Heart right ventricle (tissue), 16 donors: ENCODE measurements around the gene OR6T1. TPM values are rescaled to one million over a fixed set of nuclear protein-coding genes. Genes with fewer than 3 reads are reported as not detected.

Experiments used
- ATAC-seq, 8 donors: fragments of 200-7000 bp; cut with Tn5 transposase; one replicate each; pipeline ENCODE4 v1.9.1; 2020; ENCODE audit warnings: mild to moderate bottlenecking in 8 of 8, moderate library complexity in 8 of 8, moderate number of reproducible peaks in 1 of 8
- DNase-seq, 2 donors: peaks; one replicate each; pipeline ENCODE4 v3.0.0-alpha.2; 2020
- H3K27ac ChIP-seq, 10 donors: fragments of 200-600 bp; sonication (generic) in 2 of 10; one replicate each; pipeline versions ENCODE4 v1.5.0 to v1.8.0; 2020 to 2022; ENCODE audit warnings: mild to moderate bottlenecking in 3 of 10
- H3K27me3 ChIP-seq, 7 donors: fragments of 200-600 bp; one replicate each; pipeline ENCODE4 v1.8.0; 2021 to 2022; ENCODE audit warnings: mild to moderate bottlenecking in 2 of 7
- H3K36me3 ChIP-seq, 9 donors: fragments of 200-600 bp; sonication (generic) in 1 of 9; one replicate each; pipeline versions ENCODE4 v1.5.0 to v1.8.0; 2020 to 2022; ENCODE audit warnings: mild to moderate bottlenecking in 2 of 9
- H3K4me1 ChIP-seq, 9 donors: fragments of 200-600 bp; sonication (generic) in 1 of 9; one replicate each; pipeline versions ENCODE4 v1.5.0 to v1.8.0; 2020 to 2022; ENCODE audit warnings: mild to moderate bottlenecking in 4 of 9
- H3K4me3 ChIP-seq, 10 donors: fragments of 200-600 bp; sonication (generic) in 2 of 10; one replicate each; pipeline versions ENCODE4 v1.5.0 to v1.8.0; 2020 to 2022; ENCODE audit warnings: mild to moderate bottlenecking in 7 of 10, moderate library complexity in 2 of 10
- H3K9me3 ChIP-seq, 11 donors: fragments of 200-600 bp in 10 of 11; sonication (generic) in 2 of 11; one replicate each; pipeline versions ENCODE4 v1.5.0 to v1.8.0; 2013 to 2022; ENCODE audit warnings: mild to moderate bottlenecking in 2 of 11, control low read depth in 1 of 11, moderate library complexity in 1 of 11
- CTCF ChIP-seq, 9 donors: fragments of 200-600 bp; sonication (generic) in 2 of 9; IDR thresholded peaks; one replicate each; pipeline versions ENCODE4 v1.5.0 to v1.8.0; 2021 to 2022; ENCODE audit warnings: antibody characterized with exemption in 9 of 9, mild to moderate bottlenecking in 5 of 9, moderate library complexity in 1 of 9
- WGBS, 2 donors: extraction: QIAGEN DNeasy Blood & Tissue Kit; methylation state at CpG; one replicate each; pipeline ENCODE4 v1.1.7; 2013; ENCODE audit warnings: inconsistent platforms in 1 of 2; 5-methylcytosine and 5-hydroxymethylcytosine counted together
- intact Hi-C, 10 donors: fragments of 100-400 bp; cut with DNase I; formaldehyde crosslinking; loops; one replicate each; pipeline versions ENCODE4 v1.11.1 to v1.14.2; 2022
- polyA plus RNA-seq, 2 donors: library from polyadenylated mRNA; stranded (reverse); fragments of 200-250 nt; gene quantifications; one replicate each; pipeline ENCODE4 v1.2.3, GENCODE V29; 2013
- total RNA-seq, 10 donors: library from RNA; stranded (reverse); fragmentation: NEBNext Ultra II Directional in 3 of 10; extraction: Animal tissue kit (Norgen Biotek cat#: 25700) in 3 of 10; gene quantifications; one replicate each; pipeline versions ENCODE4 v1.2.1 to v1.2.4, GENCODE V29; 2021 to 2023
- donor health status: Arrhythmogenic right ventricular cardiomyopathy.
- donor health status: ischemic (EF 13 %, LVEDD 7.1; RV severe dilation, severe dysfunction).
- donor health status: healthy with polysubstance abuse.
- donor health status: DM: no; HTN: yes; CAD: no.
- donor health status: DM: no; HTN: no; CAD: no.
- donor health status: ischemic (EF 25% LVEDD 6.9; RV normal size, moderate dysfunction).
- donor health status: ischemic (EF 25% LVEDD 5.7; RV mildly dilated, moderate dysfunction).
- donor health status: healthy.
- donor health status: DM: yes; HTN: yes; CAD: no.
- donor health status: Ischemic cardiomyopathy.
- donor health status: ischemic (EF 35%, LVEDD 5.7; RV mildly dilated, moderate dysfunction).
- donor health status: nonischemic (EF 11% LVEDD 7.7; RV severe dilation, severe dysfunction).
- donor health status: DM: yes; HTN: yes; CAD: no.
- donor health status: PGD.
- donor health status: ischemic (EF 29% LVEDD 5.4; RV normal size, mild dysfunction).
- donor health status: nonischemic (EF 23%, LVEDD 6.1; RV moderate dilation, normal function).

OR6T1 gene
- total and polyA plus RNA-seq, 12 donors, result not detected

DNA sequence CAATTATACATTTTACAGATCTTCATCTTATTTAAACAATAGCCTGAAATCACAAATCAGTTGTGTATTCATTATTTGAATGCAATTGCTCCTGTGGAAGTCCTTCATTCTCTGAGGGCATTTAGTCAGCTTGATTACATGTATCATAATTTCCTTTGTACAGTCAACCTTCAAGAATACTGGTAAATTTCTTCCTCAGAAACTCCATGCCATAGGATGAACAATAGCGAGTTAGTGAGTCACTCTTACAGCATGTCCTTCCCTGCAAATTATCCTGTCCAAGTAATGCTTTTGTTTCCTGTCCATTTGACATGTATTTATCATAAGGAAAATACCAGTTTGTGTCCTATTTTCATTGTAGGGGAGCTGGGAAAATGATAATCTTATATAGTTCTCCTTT is 30.2 kb upstream of the OR6T1 start:
- H3K4me1 ChIP-seq, result no peaks in the 10 kb centered on the region
- no peak overlapping the region for H3K4me3 ChIP-seq
- ATAC-seq (no peak), DNase-seq (no peak)
- H3K27me3 ChIP-seq, result no peaks in the 10 kb centered on the region
- WGBS, 2 donors, result 49 to 59% methylated on average over 1 of the region's 1 CpG
- no peak for TF ChIP-seq CTCF (IDR thresholded peaks at IDR 0.05)
- no peaks in the 10 kb centered on the region for H3K36me3 ChIP-seq
- H3K27ac ChIP-seq, result no peak overlapping the region
- intact Hi-C loops, result no loop called here
- peaks cover 0 to 12% (median 0%) of the 10 kb centered on the region in 11 donors for H3K9me3 ChIP-seq

GRCh38 chr11:123956752-123957151 is 13.1 kb upstream of the OR6T1 start:
- Histone ChIP-seq H3K9me3 (peaks cover 0 to 22% (median 7%) of the 10 kb centered on the region in 11 donors), H3K27ac (no peak overlapping the region), H3K4me3 (no peak overlapping the region), H3K36me3 (no peaks in the 10 kb centered on the region), H3K27me3 (no peaks in the 10 kb centered on the region), H3K4me1 (no peaks in the 10 kb centered on the region)
- ATAC-seq (no peak), DNase-seq (no peak)
- no peak for TF ChIP-seq CTCF (IDR thresholded peaks at IDR 0.05)
- intact Hi-C loops, result no loop called here

DNA sequence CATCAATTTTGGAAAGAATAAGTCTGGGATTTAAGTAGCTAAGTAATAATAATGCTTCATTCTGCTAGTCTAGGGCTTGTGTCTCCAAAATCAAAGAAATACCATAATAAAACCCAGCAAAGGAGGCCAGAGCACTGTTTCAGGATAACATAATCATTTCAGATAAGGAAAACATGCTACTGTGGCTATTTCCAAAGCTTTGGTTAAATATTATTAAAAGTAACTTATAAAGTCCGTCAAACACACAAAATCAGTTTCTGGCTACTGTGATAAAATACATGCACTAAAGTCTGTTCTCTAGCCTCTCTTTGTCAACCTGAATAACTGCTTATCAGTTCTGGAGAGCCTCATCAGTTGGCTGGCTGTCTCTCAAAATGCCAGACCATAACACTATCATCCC is 1.5 kb upstream of the OR6T1 start:
- intact Hi-C loops, result no loop called here
- H3K4me1 ChIP-seq, result no peaks in the 10 kb centered on the region
- no peaks in the 10 kb centered on the region for H3K36me3 ChIP-seq
- H3K4me3 ChIP-seq, result no peak overlapping the region
- H3K27ac ChIP-seq, result no peak overlapping the region
- H3K9me3 ChIP-seq, result no peaks in the 10 kb centered on the region
- no peak for TF ChIP-seq CTCF (IDR thresholded peaks at IDR 0.05)
- no peak for DNase-seq
- ATAC-seq, result no peak
- WGBS, 2 donors, result 25 to 31% methylated on average over 1 of the region's 1 CpG
- peaks cover 0 to 4% (median 0%) of the 10 kb centered on the region in 7 donors for H3K27me3 ChIP-seq

- WGBS, 2 donors, result 82 to 86% methylated on average over 4 of the region's 4 CpGs
- Histone ChIP-seq H3K4me1 (no peaks in the 10 kb centered on the region), H3K36me3 (no peaks in the 10 kb centered on the region), H3K27ac (no peak overlapping the region), H3K4me3 (no peak overlapping the region), H3K9me3 (no peaks in the 10 kb centered on the region), H3K27me3 (peaks cover 0 to 4% (median 0%) of the 10 kb centered on the region in 7 donors)
- no peak for TF ChIP-seq CTCF (IDR thresholded peaks at IDR 0.05)
- intact Hi-C loops, result no loop called here
- DNase-seq (no peak), ATAC-seq (no peak)
Measured at GRCh38 chr11:123942413-123942812, 1.2 kb downstream of the OR6T1 start.

GRCh38 chr11:123939317-123939716 is 4.3 kb downstream of the OR6T1 start, which contains the start of gene OR4D5:
TSS of gene OR4D5 (plus strand) at chr11:123939617. CDS start at chr11:123939617, 0 bp downstream.
- intact Hi-C loops, result no loop called here
- DNase-seq, result no peak
- Histone ChIP-seq H3K4me1 (no peaks in the 10 kb centered on the region), H3K27ac (no peak within 1 kb of the TSS), H3K27me3 (no peaks in the 10 kb centered on the region), H3K4me3 (no peak within 1 kb of the TSS), H3K9me3 (no peaks in the 10 kb centered on the region), H3K36me3 (no peaks in the 10 kb centered on the region)
- TF ChIP-seq CTCF (IDR thresholded peaks at IDR 0.05), result no peak
- 73 to 89% methylated on average over 1 of the region's 1 CpG for WGBS, 2 donors
- no peak for ATAC-seq
